HCT116 (cell line): ENCODE results near the gene IPO11. TPM values are rescaled to one million over a fixed set of nuclear protein-coding genes. Genes with fewer than 3 reads are reported as not detected.

Experiments used
- ATAC-seq: fragments of 200-7000 bp; cut with Tn5 transposase; 2 replicates; pipeline ENCODE4 v1.9.1; 2020; ENCODE audit warnings: mild to moderate bottlenecking, moderate library complexity
- BruUV-seq: library from RNA; stranded (reverse); fragments of 400-500 nt; replicated peaks from 2 replicates; lab custom pipeline; 2021; lab: Mats Ljungman, UMichigan
- CTCF ChIA-PET: fragments of 300-600 bp; sonication (Branson Sonifier 250); formaldehyde crosslinking; loops from one replicate; lab custom pipeline; 2021; ENCODE audit warnings: antibody characterized with exemption; lab: Charles Lee
- POLR2A ChIA-PET: fragments of 300-600, 350-600 bp; sonication (Branson Sonifier 250); formaldehyde crosslinking; loops from one replicate; lab custom pipeline; 2021; ENCODE audit warnings: antibody characterized with exemption; lab: Charles Lee
- RAD21 ChIA-PET, 2 experiments: fragments of 300-600 bp; sonication (Branson Sonifier 250); formaldehyde crosslinking; loops; one replicate each; lab custom pipeline; 2023; ENCODE audit warnings: low total read pairs in 2 of 2; ENCODE audit not compliant: uncharacterized antibody in 2 of 2, unreplicated experiment in 2 of 2, low non-redundant PET in 1 of 2; lab: Charles Lee
- DNase-seq: peaks from one replicate; pipeline ENCODE4 v3.0.0-alpha.2; 2010; ENCODE audit warnings: low read depth, low spot score
- H2AFZ ChIP-seq: fragments of 200-600 bp; shearing (Covaris generic), sonication (generic); 2 replicates; pipeline ENCODE4 v1.6.1; 2017; ENCODE audit warnings: low read depth, mixed run types, mixed read lengths, antibody characterized with exemption, low read length; ENCODE audit not compliant: poor library complexity, severe bottlenecking
- H3K27ac ChIP-seq: 2 replicates; pipeline ENCODE4 v1.5.1; 2012; ENCODE audit warnings: low read depth, low read length
- H3K27me3 ChIP-seq: fragments of 200-600 bp; sonication (generic); 2 replicates; pipeline ENCODE4 v1.6.1; 2016; ENCODE audit warnings: mixed run types, low read length, mixed read lengths; ENCODE audit not compliant: insufficient read depth
- H3K36me3 ChIP-seq, 2 experiments: fragments of 200-500 bp in 1 of 2; fragments of 200-600 bp in 1 of 2; sonication (Bioruptor generic) in 1 of 2; sonication (generic) in 1 of 2; 2 replicates each; pipeline versions ENCODE4 v1.5.1 to v1.6.1; 2014 to 2016; ENCODE audit warnings: low read length in 2 of 2, inconsistent platforms in 1 of 2, mixed read lengths in 1 of 2, mixed run types in 1 of 2; ENCODE audit not compliant: insufficient read depth in 2 of 2, control insufficient read depth in 1 of 2
- H3K4me1 ChIP-seq, 2 experiments: fragments of 200-600 bp in 1 of 2; sonication (generic) in 1 of 2; 2 replicates each; pipeline versions ENCODE4 v1.5.1 to v1.6.1; 2012 to 2017; ENCODE audit warnings: low read length in 2 of 2, inconsistent platforms in 1 of 2, mild to moderate bottlenecking in 1 of 2, mixed read lengths in 1 of 2, mixed run types in 1 of 2, moderate library complexity in 1 of 2; ENCODE audit not compliant: insufficient read depth in 2 of 2, control insufficient read depth in 1 of 2
- H3K4me2 ChIP-seq: fragments of 200-600 bp; sonication (generic); 2 replicates; pipeline ENCODE4 v1.6.1; 2017; ENCODE audit warnings: mixed run types, low read length, mixed read lengths
- H3K4me3 ChIP-seq, 2 experiments: fragments of 200-600 bp in 1 of 2; sonication (generic) in 1 of 2; replicated peaks in 1 of 2; 2 replicates each; pipeline ENCODE4 v1.5.1; 2011 to 2016; ENCODE audit warnings: low read length in 2 of 2, control low read depth in 1 of 2, low read depth in 1 of 2, mild to moderate bottlenecking in 1 of 2, mixed read lengths in 1 of 2, mixed run types in 1 of 2
- H3K79me2 ChIP-seq: fragments of 200-600 bp; sonication (generic); 2 replicates; pipeline ENCODE4 v1.6.1; 2017; ENCODE audit warnings: mild to moderate bottlenecking, mixed run types, low read length, moderate library complexity, mixed read lengths; ENCODE audit not compliant: insufficient read depth
- H3K9ac ChIP-seq: fragments of 200-600 bp; sonication (generic); 2 replicates; pipeline ENCODE4 v1.6.1; 2016; ENCODE audit warnings: low read length, mixed read lengths
- H3K9me2 ChIP-seq: fragments of 200-600 bp; sonication (generic), shearing (Covaris generic); 2 replicates; pipeline ENCODE4 v1.6.1; 2017; ENCODE audit warnings: mixed run types, mild to moderate bottlenecking, moderate library complexity; ENCODE audit not compliant: insufficient read depth
- H3K9me3 ChIP-seq, 2 experiments: fragments of 200-500 bp in 1 of 2; fragments of 200-600 bp in 1 of 2; sonication (Bioruptor generic) in 1 of 2; sonication (generic) in 1 of 2; 2 replicates each; pipeline ENCODE4 v1.6.1; 2014 to 2017; ENCODE audit warnings: low read length in 2 of 2, mixed read lengths in 2 of 2, inconsistent platforms in 1 of 2, low read depth in 1 of 2, mild to moderate bottlenecking in 1 of 2, mixed run types in 1 of 2, moderate library complexity in 1 of 2; ENCODE audit not compliant: control insufficient read depth in 1 of 2, insufficient read depth in 1 of 2
- H4K20me1 ChIP-seq: fragments of 200-600 bp; sonication (generic), shearing (Covaris generic); 2 replicates; pipeline ENCODE4 v1.6.1; 2017; ENCODE audit warnings: mixed run types, mild to moderate bottlenecking, moderate library complexity; ENCODE audit not compliant: insufficient read depth
- CBX3 ChIP-seq: IDR thresholded peaks from 2 replicates; pipeline ENCODE4 v1.6.1; 2012; ENCODE audit warnings: low read depth
- CEBPB ChIP-seq: IDR thresholded peaks from 2 replicates; pipeline ENCODE4 v1.6.1; 2012; ENCODE audit warnings: low read depth
- EGR1 ChIP-seq: IDR thresholded peaks from 2 replicates; pipeline ENCODE4 v1.6.1; 2012; ENCODE audit warnings: low read depth
- ELF1 ChIP-seq: IDR thresholded peaks from 2 replicates; pipeline ENCODE4 v1.6.1; 2012; ENCODE audit warnings: low read depth, borderline replicate concordance
- EZH2 ChIP-seq: fragments of 200-600 bp; sonication (generic); IDR thresholded peaks from 2 replicates; pipeline ENCODE4 v1.6.1; 2017; ENCODE audit warnings: antibody characterized with exemption, mixed run types
- EZH2phosphoT487 ChIP-seq: fragments of 200-600 bp; IDR thresholded peaks from 2 replicates; pipeline ENCODE4 v1.6.1; 2018; ENCODE audit warnings: antibody characterized with exemption, borderline replicate concordance
- FOSL1 ChIP-seq: IDR thresholded peaks from 2 replicates; pipeline ENCODE4 v1.6.1; 2012; ENCODE audit warnings: low read depth
- POLR2A ChIP-seq: IDR thresholded peaks from 2 replicates; pipeline ENCODE4 v1.7.0; 2011; ENCODE audit warnings: borderline replicate concordance; ENCODE audit not compliant: insufficient read depth, insufficient read length; ENCODE audit errors: extremely low read depth
- POLR2AphosphoS5 ChIP-seq: IDR thresholded peaks from 2 replicates; pipeline ENCODE4 v1.6.1; 2011; ENCODE audit warnings: mild to moderate bottlenecking, low read depth, low read length, moderate library complexity
- RAD21 ChIP-seq: IDR thresholded peaks from 2 replicates; pipeline ENCODE4 v1.6.1; 2012; ENCODE audit warnings: low read depth, mild to moderate bottlenecking
- SP1 ChIP-seq: IDR thresholded peaks from 2 replicates; pipeline ENCODE4 v1.6.1; 2012; ENCODE audit warnings: low read depth
- SRF ChIP-seq: IDR thresholded peaks from 2 replicates; pipeline ENCODE4 v1.6.1; 2012; ENCODE audit warnings: low read depth
- TCF7L2 ChIP-seq: IDR thresholded peaks from 2 replicates; pipeline ENCODE4 v1.7.0; 2011; ENCODE audit warnings: borderline replicate concordance, inconsistent platforms; ENCODE audit not compliant: insufficient read depth, insufficient read length; ENCODE audit errors: extremely low read depth
- ZFX ChIP-seq: fragments of 450-650 bp; IDR thresholded peaks from 2 replicates; pipeline ENCODE4 v1.6.1; 2017
- intact Hi-C: fragments of 100-400 bp; cut with micrococcal nuclease; formaldehyde crosslinking; loops from 2 replicates; pipeline ENCODE4 v1.10.0; 2022
- total RNA-seq: library from RNA; stranded (reverse); gene quantifications from one replicate; pipeline ENCODE4 v1.2.1, GENCODE V29; 2021; ENCODE audit not compliant: unreplicated experiment
- TF ChIP-seq, protein P1 (sequence below): IDR thresholded peaks from 2 replicates; pipeline ENCODE4 v1.6.1; 2012
- TF ChIP-seq, protein P2 (sequence below): IDR thresholded peaks from 2 replicates; pipeline ENCODE4 v1.6.1; 2012; ENCODE audit warnings: low read depth
- TF ChIP-seq, protein P3 (sequence below), 3 experiments: fragments of 200-600 bp in 1 of 3; sonication (generic) in 1 of 3; IDR thresholded peaks in 2 of 3; conservative IDR thresholded peaks in 1 of 3; 2 replicates each; pipeline ENCODE4 v1.5.1; 2012 to 2017; ENCODE audit warnings: low read depth in 2 of 3, low read length in 2 of 3, antibody characterized with exemption in 1 of 3, borderline replicate concordance in 1 of 3, control low read depth in 1 of 3, mild to moderate bottlenecking in 1 of 3, mixed read lengths in 1 of 3, mixed run types in 1 of 3, moderate library complexity in 1 of 3; ENCODE audit not compliant: insufficient read depth in 1 of 3

IPO11 gene
- total RNA-seq, 1 experiment from 2014 or later = 55.1 TPM

DNA sequence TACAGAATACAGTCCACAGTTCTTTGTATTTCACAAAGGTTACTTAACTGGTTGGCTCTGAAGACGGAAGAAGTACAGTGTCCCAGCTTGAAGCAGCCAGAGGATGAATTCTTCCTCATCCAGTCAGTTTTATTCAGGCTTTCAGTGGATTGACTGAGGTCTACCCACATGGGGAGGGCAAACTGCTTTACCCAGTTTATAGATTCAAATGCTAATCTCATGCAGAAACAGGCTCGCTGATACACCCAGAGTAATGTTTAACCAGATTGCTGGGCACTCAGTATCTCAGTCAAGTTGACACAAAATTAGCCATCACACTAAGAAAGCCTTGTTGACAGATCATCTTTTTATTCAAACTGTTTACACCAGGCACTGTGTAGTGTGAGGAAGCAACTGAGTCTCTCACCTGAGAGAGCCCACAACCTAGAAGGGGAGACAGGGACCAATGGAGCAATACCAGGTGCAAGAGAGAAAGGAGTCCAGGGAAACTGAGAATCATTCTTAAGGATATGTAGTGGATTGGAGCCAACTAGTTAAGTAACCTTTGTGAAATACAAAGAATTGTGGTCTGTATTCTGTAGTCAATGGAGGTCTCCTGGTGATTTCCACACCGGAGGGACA is 181.9 kb downstream of the IPO11 start:
- Histone ChIP-seq H2AFZ (no peak overlapping the region), H3K4me3 (no peak overlapping the region), H3K27ac (no peak overlapping the region), H3K36me3 (no peaks in the 10 kb centered on the region; a peak in 1 of 4 replicates), H3K27me3 (no peaks in the 10 kb centered on the region), H3K9me3 (no peaks in the 10 kb centered on the region), H3K9me2 (no peaks in the 10 kb centered on the region), H3K4me1 (no peaks in the 10 kb centered on the region), H4K20me1 (no peaks in the 10 kb centered on the region), H3K4me2 (no peak overlapping the region), H3K79me2 (no peaks in the 10 kb centered on the region), H3K9ac (no peak overlapping the region)
- TF ChIP-seq, protein P1, sequence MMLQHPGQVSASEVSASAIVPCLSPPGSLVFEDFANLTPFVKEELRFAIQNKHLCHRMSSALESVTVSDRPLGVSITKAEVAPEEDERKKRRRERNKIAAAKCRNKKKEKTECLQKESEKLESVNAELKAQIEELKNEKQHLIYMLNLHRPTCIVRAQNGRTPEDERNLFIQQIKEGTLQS = no peak
- no peak for TF ChIP-seq POLR2A
- no peak for TF ChIP-seq TCF7L2
- TF ChIP-seq CBX3 = no peak
- TF ChIP-seq EZH2phosphoT487 = no peak
- no peak for TF ChIP-seq EZH2
- TF ChIP-seq, protein P2, sequence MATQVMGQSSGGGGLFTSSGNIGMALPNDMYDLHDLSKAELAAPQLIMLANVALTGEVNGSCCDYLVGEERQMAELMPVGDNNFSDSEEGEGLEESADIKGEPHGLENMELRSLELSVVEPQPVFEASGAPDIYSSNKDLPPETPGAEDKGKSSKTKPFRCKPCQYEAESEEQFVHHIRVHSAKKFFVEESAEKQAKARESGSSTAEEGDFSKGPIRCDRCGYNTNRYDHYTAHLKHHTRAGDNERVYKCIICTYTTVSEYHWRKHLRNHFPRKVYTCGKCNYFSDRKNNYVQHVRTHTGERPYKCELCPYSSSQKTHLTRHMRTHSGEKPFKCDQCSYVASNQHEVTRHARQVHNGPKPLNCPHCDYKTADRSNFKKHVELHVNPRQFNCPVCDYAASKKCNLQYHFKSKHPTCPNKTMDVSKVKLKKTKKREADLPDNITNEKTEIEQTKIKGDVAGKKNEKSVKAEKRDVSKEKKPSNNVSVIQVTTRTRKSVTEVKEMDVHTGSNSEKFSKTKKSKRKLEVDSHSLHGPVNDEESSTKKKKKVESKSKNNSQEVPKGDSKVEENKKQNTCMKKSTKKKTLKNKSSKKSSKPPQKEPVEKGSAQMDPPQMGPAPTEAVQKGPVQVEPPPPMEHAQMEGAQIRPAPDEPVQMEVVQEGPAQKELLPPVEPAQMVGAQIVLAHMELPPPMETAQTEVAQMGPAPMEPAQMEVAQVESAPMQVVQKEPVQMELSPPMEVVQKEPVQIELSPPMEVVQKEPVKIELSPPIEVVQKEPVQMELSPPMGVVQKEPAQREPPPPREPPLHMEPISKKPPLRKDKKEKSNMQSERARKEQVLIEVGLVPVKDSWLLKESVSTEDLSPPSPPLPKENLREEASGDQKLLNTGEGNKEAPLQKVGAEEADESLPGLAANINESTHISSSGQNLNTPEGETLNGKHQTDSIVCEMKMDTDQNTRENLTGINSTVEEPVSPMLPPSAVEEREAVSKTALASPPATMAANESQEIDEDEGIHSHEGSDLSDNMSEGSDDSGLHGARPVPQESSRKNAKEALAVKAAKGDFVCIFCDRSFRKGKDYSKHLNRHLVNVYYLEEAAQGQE = no peak
- TF ChIP-seq, protein P3, sequence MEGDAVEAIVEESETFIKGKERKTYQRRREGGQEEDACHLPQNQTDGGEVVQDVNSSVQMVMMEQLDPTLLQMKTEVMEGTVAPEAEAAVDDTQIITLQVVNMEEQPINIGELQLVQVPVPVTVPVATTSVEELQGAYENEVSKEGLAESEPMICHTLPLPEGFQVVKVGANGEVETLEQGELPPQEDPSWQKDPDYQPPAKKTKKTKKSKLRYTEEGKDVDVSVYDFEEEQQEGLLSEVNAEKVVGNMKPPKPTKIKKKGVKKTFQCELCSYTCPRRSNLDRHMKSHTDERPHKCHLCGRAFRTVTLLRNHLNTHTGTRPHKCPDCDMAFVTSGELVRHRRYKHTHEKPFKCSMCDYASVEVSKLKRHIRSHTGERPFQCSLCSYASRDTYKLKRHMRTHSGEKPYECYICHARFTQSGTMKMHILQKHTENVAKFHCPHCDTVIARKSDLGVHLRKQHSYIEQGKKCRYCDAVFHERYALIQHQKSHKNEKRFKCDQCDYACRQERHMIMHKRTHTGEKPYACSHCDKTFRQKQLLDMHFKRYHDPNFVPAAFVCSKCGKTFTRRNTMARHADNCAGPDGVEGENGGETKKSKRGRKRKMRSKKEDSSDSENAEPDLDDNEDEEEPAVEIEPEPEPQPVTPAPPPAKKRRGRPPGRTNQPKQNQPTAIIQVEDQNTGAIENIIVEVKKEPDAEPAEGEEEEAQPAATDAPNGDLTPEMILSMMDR (IDR thresholded peaks at IDR 0.05 in 2 of 3, conservative IDR thresholded peaks at IDR 0.05 in 1 of 3; ENCODE audit: borderline replicate concordance in 1 of 3, insufficient read depth in 1 of 3, low read depth in 2 of 3, low read length in 2 of 3) = no peak
- no peak for TF ChIP-seq SRF
- TF ChIP-seq EGR1 = no peak
- TF ChIP-seq CEBPB = no peak
- TF ChIP-seq POLR2AphosphoS5 = no peak
- TF ChIP-seq SP1 = no peak
- TF ChIP-seq ELF1 = no peak
- TF ChIP-seq ZFX = no peak
- no peak for TF ChIP-seq FOSL1
- no peak for TF ChIP-seq RAD21
- DNase-seq (no peak), ATAC-seq (no peak)
- ChIA-PET POLR2A (no interaction called here), RAD21 (no interaction called here), CTCF (no interaction called here)
- no TSS peak for BruUV-seq
- intact Hi-C loops = no loop called here
